ENCODE results near the gene COQ10A.
A peak's percentile ranks its signal among the peaks of the same experiment; 100 is the strongest.

The COQ10A gene

DNA sequence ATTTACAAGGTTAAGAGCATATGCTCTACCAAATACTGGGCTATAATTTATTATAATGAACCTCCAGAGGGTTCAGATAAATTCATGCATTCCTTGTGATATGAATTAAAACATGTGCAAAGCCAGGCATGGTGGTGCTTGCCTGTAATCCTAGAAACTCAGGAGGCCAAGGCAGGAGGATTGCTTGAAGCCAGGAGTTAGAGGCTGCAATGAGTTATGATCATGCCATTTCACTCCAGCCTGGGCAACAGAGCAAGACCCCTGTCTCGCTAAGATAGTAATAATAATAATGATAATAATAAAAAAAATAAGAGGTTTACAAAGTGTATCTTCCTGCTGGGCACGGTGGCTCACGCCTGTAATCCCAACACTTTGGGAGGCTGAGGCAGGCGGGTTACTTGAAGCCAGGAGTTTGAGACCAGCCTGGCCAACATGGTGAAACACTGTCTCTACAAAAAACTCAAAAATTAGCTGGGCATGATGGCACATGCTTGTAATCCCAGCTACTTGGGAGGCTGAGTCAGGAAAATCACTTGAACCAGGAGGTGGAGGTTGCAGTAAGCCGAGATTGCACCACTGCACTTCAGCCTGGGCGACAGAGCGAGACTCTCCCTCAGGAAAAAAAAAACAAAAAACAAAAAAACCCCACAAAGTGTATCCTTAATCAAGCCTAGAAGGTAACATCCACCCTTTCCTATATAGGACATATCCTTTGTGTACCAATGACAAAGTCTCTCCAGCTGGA lies 40.7 kb downstream of the COQ10A start:
- TF ChIP-seq POLR2AphosphoS5 (IDR thresholded peaks at IDR 0.05; ENCODE audit: low read depth, low read length): no peak
- TF ChIP-seq, protein P1, sequence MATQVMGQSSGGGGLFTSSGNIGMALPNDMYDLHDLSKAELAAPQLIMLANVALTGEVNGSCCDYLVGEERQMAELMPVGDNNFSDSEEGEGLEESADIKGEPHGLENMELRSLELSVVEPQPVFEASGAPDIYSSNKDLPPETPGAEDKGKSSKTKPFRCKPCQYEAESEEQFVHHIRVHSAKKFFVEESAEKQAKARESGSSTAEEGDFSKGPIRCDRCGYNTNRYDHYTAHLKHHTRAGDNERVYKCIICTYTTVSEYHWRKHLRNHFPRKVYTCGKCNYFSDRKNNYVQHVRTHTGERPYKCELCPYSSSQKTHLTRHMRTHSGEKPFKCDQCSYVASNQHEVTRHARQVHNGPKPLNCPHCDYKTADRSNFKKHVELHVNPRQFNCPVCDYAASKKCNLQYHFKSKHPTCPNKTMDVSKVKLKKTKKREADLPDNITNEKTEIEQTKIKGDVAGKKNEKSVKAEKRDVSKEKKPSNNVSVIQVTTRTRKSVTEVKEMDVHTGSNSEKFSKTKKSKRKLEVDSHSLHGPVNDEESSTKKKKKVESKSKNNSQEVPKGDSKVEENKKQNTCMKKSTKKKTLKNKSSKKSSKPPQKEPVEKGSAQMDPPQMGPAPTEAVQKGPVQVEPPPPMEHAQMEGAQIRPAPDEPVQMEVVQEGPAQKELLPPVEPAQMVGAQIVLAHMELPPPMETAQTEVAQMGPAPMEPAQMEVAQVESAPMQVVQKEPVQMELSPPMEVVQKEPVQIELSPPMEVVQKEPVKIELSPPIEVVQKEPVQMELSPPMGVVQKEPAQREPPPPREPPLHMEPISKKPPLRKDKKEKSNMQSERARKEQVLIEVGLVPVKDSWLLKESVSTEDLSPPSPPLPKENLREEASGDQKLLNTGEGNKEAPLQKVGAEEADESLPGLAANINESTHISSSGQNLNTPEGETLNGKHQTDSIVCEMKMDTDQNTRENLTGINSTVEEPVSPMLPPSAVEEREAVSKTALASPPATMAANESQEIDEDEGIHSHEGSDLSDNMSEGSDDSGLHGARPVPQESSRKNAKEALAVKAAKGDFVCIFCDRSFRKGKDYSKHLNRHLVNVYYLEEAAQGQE (IDR thresholded peaks at IDR 0.05; ENCODE audit: insufficient read depth in 1 of 2, low read depth in 2 of 2, low read length in 2 of 2): no peak

DNA sequence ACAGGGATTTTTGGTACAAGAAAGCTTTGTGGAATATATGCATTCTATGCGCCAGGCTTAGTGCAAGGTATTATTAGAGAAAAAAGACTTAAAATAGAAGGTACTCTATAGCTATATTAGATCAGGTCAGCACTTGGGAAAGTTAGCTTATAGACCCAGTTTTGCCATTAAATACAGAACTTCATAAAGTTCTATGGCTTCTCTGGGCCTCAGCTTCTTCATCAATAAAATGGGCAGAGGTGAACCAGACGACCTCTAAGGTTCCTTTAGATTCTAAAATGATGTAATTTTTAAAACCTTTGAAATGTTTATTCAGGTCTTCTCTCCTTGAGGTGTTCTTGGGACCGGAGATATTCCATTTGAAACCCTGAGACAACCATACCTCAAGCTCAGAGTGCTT lies 42.0 kb downstream of the COQ10A start:
- TF ChIP-seq SIN3A (IDR thresholded peaks at IDR 0.05; ENCODE audit: borderline replicate concordance, insufficient read depth, low read length) (no peak), POLR2AphosphoS5 (IDR thresholded peaks at IDR 0.05; ENCODE audit: low read depth, low read length) (no peak), FOXP2 (optimal IDR thresholded peaks at IDR 0.05; ENCODE audit: borderline replicate concordance, extremely low read depth, extremely low read length, insufficient read depth) (no peak), TAF1 (IDR thresholded peaks at IDR 0.05; ENCODE audit: borderline replicate concordance, insufficient read depth, low read length) (no peak)
- TF ChIP-seq, protein P1 (IDR thresholded peaks at IDR 0.05; ENCODE audit: insufficient read depth in 1 of 2, low read depth in 2 of 2, low read length in 2 of 2): no peak

DNA sequence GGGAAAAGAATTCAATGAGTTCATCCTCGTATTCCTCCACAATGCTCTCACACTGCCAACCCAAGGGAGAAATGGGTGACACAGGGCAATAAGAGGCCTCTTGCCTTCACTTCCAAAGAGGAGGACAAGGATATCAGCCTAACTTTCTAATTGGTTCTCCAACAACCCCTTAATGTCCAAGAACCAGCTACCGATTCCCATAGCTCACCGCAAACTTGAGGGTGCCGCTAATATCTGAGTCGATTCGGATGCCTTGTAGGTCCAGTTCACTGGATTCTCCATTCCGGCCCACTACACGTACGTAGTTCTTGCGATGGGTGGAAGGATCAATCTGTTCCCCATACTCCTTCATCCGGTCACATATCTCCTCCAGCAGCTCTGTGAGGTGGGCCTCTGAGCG lies 44.3 kb downstream of the COQ10A start:
- TF ChIP-seq FOXP2 (optimal IDR thresholded peaks at IDR 0.05; ENCODE audit: borderline replicate concordance, extremely low read depth, extremely low read length, insufficient read depth): no peak
- peak; percentile 49; the same call in 1 of the 2 replicates for TF ChIP-seq POLR2AphosphoS5 (IDR thresholded peaks at IDR 0.05; ENCODE audit: low read depth, low read length)

DNA sequence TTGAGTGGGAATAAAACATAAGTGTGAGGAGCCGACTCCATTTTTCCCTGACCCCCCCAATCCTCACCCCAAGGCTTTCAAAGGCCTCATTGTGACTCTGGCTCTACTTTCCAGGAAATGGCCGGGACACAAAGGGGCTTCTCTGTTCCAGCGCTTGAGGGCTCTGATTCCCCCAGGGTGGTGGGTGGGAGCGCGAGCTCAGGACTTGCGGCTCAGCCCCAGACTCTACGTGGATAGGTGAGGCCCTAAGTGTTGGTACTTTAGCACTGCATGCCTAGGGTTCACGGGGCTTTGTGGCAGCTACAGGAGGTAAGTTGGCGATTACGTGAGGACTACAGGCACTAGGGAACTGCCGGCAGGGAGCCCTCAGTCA lies 48.5 kb downstream of the COQ10A start:
- TF ChIP-seq FOXP2 (optimal IDR thresholded peaks at IDR 0.05; ENCODE audit: borderline replicate concordance, extremely low read depth, extremely low read length, insufficient read depth) (no peak), TAF1 (IDR thresholded peaks at IDR 0.05; ENCODE audit: borderline replicate concordance, insufficient read depth, low read length) (no peak), SIN3A (IDR thresholded peaks at IDR 0.05; ENCODE audit: borderline replicate concordance, insufficient read depth, low read length) (no peak), POLR2AphosphoS5 (IDR thresholded peaks at IDR 0.05; ENCODE audit: low read depth, low read length) (no peak)
- TF ChIP-seq, protein P1 (IDR thresholded peaks at IDR 0.05; ENCODE audit: insufficient read depth in 1 of 2, low read depth in 2 of 2, low read length in 2 of 2): no peak

DNA sequence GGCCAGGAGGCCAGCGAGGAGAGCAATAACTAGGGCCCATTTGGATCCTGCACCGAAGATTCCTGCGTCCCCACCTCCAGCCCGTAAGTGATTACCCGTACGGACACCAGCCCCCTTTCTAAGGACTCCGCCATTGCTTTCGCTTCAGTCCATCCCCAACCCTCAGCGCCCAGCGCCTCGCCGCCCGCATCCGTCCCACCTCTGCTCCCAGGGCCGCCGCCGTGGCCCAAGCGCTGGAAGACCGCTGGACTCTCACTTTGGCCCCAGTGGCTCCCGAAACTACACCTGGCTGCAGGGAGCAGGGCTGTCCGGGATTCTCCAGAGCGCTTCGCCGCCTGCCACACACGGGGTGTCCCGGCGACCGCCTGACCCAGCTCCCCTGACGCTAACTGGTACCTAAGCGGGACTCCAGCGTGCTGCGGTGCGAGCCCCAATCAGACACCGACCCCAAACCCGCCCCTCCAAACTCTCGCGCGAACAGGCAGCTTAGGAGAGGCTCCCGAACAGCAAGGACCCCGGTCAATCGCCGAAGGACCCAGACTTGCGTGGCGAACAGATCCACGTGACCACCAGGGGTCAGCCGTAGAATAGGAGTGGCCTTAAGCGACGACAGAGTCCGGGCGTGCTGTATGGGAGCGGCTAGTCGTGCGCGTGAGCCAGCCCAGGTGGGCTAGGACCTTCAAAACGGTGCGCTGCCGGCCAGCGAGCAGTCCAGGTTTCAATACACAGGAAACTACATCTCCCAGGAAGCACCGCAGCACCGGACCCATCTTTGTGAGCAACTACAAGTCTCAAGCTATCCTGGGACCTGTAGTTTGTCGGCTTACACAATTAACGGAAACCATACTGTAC lies 49.1 kb downstream of the COQ10A start, which contains the start of gene CNPY2:
TSS of gene CNPY2 (minus strand) at position 367 of the 852 bp plus-strand sequence. CDS start 771 bp downstream, outside the sequence.
- TF ChIP-seq POLR2AphosphoS5 (IDR thresholded peaks at IDR 0.05; ENCODE audit: low read depth, low read length): peak; percentile 76
- TF ChIP-seq TAF1 (IDR thresholded peaks at IDR 0.05; ENCODE audit: borderline replicate concordance, insufficient read depth, low read length): peak; percentile 58
- TF ChIP-seq, protein P1 (IDR thresholded peaks at IDR 0.05; ENCODE audit: insufficient read depth in 1 of 2, low read depth in 2 of 2, low read length in 2 of 2): no peak
- TF ChIP-seq SIN3A (IDR thresholded peaks at IDR 0.05; ENCODE audit: borderline replicate concordance, insufficient read depth, low read length): no peak
- peak; percentile 74 for TF ChIP-seq FOXP2 (optimal IDR thresholded peaks at IDR 0.05; ENCODE audit: borderline replicate concordance, extremely low read depth, extremely low read length, insufficient read depth)

Data from PFSK-1 (cell line).